ENCODE data around the gene RPS6KA1. TPM values are rescaled to one million over a fixed set of nuclear protein-coding genes. Genes with fewer than 3 reads are reported as not detected.

Gene RPS6KA1
- total RNA-seq, 4 donors from 2014 or later, result 10.7 to 37.2 (median 13.5) TPM

DNA sequence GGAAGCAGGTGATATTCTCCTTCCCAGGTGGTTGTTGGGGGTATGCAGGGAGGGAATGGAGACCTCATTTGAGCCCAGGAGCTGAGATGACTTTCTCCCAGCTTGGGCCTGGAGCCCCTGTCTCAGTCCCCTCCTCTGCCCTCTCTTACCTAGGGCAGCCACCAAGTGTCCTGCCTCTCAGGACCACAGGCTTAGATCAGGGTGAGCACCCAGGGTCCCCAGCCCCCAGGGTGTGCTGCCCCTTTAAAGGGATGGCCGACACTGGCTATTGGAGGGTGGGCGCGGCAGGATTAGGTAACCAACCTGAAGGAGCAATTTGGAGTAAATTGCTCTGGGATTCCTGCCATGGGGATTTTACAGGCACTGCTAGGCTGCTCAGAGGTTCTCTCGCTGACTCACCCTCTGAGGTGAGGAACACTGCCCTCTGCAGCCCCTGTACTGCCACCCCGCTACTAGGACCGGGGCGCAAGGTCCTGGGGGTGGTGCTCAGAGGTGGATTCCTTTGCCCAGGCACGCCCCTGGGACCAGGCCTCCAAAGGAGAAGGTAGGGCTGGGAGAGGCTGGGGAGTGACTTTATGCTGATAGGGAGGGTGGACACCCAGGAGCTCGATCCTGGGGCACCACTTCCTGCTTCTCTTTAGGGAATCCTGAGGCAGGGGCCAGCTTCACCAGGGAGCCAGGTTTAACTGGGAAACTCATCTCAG is 1.5 kb downstream of the RPS6KA1 start:
- peak overlapping the region in 2 of 4 donors; percentile 35 to 60 for H3K4me3 ChIP-seq
- H3K27ac ChIP-seq, result peak overlapping the region in 1 of 4 donors; percentile 84
- TF ChIP-seq, protein P1, sequence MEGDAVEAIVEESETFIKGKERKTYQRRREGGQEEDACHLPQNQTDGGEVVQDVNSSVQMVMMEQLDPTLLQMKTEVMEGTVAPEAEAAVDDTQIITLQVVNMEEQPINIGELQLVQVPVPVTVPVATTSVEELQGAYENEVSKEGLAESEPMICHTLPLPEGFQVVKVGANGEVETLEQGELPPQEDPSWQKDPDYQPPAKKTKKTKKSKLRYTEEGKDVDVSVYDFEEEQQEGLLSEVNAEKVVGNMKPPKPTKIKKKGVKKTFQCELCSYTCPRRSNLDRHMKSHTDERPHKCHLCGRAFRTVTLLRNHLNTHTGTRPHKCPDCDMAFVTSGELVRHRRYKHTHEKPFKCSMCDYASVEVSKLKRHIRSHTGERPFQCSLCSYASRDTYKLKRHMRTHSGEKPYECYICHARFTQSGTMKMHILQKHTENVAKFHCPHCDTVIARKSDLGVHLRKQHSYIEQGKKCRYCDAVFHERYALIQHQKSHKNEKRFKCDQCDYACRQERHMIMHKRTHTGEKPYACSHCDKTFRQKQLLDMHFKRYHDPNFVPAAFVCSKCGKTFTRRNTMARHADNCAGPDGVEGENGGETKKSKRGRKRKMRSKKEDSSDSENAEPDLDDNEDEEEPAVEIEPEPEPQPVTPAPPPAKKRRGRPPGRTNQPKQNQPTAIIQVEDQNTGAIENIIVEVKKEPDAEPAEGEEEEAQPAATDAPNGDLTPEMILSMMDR (IDR thresholded peaks at IDR 0.05), result no peak
- TF ChIP-seq POLR2A (IDR thresholded peaks at IDR 0.05) (no peak), EP300 (IDR thresholded peaks at IDR 0.05) (no peak)

DNA sequence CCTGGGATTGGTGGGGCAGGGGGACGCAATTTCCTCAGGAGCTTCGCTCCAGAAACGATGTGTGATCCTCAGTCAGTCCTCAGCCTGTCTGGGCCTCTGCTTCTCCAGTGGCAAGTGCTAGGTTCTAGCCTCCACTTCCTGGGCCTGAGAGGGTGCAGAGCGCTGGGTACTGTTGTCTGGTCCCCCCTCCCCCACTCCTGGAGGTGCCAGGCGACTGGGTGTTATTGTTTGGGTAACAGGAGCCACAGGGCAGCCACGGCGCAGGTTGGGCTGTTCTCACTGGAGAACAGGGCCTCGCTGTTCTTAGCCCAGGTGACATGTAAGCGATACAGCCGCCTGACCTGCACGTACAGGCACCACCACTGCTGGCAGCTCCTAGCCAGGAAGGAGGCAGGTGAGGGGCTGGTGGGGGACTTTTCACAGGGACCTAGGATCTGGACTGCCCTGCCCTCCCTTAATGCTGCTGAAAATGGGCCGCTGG is 2.1 kb downstream of the RPS6KA1 start:
- H3K9me3 ChIP-seq, result no peaks in the 10 kb centered on the region
- peaks cover 0 to 19% (median 9%) of the 10 kb centered on the region in 4 donors for H3K4me1 ChIP-seq
- TF ChIP-seq EP300 (IDR thresholded peaks at IDR 0.05), result no peak
- no peak for TF ChIP-seq POLR2A (IDR thresholded peaks at IDR 0.05)
- TF ChIP-seq, protein P1 (IDR thresholded peaks at IDR 0.05), result no peak
- 87% methylated on average over 11 to 12 of the region's 12 CpGs for WGBS, 2 donors
- DNase-seq (ENCODE audit: low spot score in 2 of 2), result no peak
- peak overlapping the region in 1 of 4 donors; percentile 70 for H3K27ac ChIP-seq
- H3K36me3 ChIP-seq, result no peaks in the 10 kb centered on the region
- H3K4me3 ChIP-seq, result no peak overlapping the region
- H3K27me3 ChIP-seq, result no peaks in the 10 kb centered on the region

More for the DNA sequence above, 1.5 kb downstream of the RPS6KA1 start:
- 62 to 91% methylated on average over 5 to 7 of the region's 9 CpGs for WGBS, 2 donors
- Histone ChIP-seq H3K36me3 (no peaks in the 10 kb centered on the region), H3K9me3 (no peaks in the 10 kb centered on the region), H3K4me1 (peaks cover 0 to 19% (median 9%) of the 10 kb centered on the region in 4 donors), H3K27me3 (no peaks in the 10 kb centered on the region)
- no peak for DNase-seq (ENCODE audit: low spot score in 2 of 2)

DNA sequence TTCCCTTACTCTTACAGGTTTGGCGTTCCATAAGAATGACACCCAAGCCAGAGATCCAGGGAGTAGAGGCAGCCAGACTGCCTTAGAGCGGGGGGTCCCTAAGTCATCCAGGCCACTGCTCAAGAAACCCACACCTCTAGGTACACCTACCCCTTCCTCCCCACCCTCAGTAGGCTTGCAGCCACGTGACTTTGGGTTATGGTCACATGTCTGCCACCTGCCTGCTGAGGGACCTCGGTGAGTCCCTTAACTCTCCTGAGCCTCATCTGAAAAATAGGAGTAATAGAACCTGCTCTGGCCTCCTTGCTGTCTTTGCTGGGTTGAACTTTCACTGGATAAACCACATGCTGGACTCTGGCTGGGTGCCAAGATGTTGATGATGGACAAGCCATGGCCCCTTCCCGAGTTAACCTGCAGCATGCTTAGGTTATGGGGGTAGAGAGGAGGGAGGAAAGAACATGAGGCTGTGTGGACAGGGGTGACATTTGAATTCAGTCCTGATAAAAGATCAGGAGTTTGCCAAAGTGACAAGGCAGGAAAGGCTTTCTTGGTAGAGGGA is 4.5 kb downstream of the RPS6KA1 start:
- no peaks in the 10 kb centered on the region for H3K9me3 ChIP-seq
- 70 to 78% methylated on average over 5 of the region's 5 CpGs for WGBS, 2 donors
- no peak for DNase-seq (ENCODE audit: low spot score in 2 of 2)
- H3K27ac ChIP-seq, result no peak overlapping the region
- no peaks in the 10 kb centered on the region for H3K36me3 ChIP-seq
- no peak overlapping the region for H3K4me3 ChIP-seq
- H3K27me3 ChIP-seq, result no peaks in the 10 kb centered on the region
- H3K4me1 ChIP-seq, result peaks cover 0 to 19% (median 12%) of the 10 kb centered on the region in 4 donors
- TF ChIP-seq EP300 (IDR thresholded peaks at IDR 0.05), result no peak
- TF ChIP-seq, protein P1 (IDR thresholded peaks at IDR 0.05), result no peak
- no peak for TF ChIP-seq POLR2A (IDR thresholded peaks at IDR 0.05)

DNA sequence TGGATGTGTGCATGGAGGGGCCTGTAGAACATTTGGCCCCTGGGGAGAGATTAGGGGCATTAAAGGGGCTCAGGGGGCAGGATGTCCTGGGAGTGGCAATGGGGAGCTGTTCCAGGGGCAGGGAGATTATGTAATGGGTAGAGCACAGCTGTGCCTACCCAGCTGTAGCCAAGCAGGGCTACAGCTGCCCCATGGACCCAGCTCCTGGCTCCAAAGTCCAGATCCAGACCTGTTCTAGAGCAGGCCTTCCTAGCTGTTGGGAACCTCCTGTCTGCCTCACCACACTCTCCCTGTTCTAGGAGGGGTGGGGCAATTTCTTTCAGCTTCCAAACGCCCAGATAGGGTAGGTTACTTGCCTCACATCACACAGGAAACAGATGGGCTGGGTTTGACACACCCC is 5.6 kb downstream of the RPS6KA1 start:
- 36 to 56% methylated on average over 1 of the region's 1 CpG for WGBS, 2 donors
- no peak for DNase-seq (ENCODE audit: low spot score in 2 of 2)
- Histone ChIP-seq H3K4me1 (peaks cover 0 to 27% (median 9%) of the 10 kb centered on the region in 4 donors), H3K4me3 (no peak overlapping the region), H3K27ac (no peak overlapping the region), H3K9me3 (no peaks in the 10 kb centered on the region), H3K36me3 (no peaks in the 10 kb centered on the region), H3K27me3 (no peaks in the 10 kb centered on the region)
- TF ChIP-seq EP300 (IDR thresholded peaks at IDR 0.05), result no peak
- TF ChIP-seq POLR2A (IDR thresholded peaks at IDR 0.05), result no peak
- TF ChIP-seq, protein P1 (IDR thresholded peaks at IDR 0.05), result no peak

DNA sequence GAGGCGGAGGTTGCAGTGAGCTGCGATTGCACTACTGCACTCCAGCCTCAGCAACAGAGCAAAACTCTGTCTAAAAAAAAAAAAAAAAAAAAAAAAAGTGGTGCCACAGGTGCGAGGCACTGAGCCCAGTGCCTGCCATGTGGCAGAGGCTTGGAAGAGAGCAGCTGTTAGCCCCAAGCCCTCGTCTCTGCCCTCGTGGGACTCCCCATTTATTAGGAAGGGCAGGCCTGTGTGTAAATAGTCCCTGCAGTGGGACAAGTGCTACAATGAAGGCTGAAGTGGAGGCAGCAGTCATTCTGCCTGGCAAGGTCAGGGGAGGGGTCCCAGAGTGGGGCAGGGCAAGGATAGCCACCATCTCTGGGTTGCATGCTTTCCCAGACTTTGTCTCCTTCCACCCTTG is 6.5 kb downstream of the RPS6KA1 start:
- no peak for DNase-seq (ENCODE audit: low spot score in 2 of 2)
- Histone ChIP-seq H3K4me3 (no peak overlapping the region), H3K27ac (no peak overlapping the region), H3K27me3 (no peaks in the 10 kb centered on the region), H3K9me3 (no peaks in the 10 kb centered on the region), H3K36me3 (no peaks in the 10 kb centered on the region), H3K4me1 (peaks cover 0 to 26% (median 2%) of the 10 kb centered on the region in 4 donors)
- no peak for TF ChIP-seq POLR2A (IDR thresholded peaks at IDR 0.05)
- TF ChIP-seq, protein P1 (IDR thresholded peaks at IDR 0.05), result no peak
- WGBS, 2 donors, result 81 to 85% methylated on average over 5 of the region's 5 CpGs

Measured in tibial nerve (tissue), 4 donors.